ENCODE measurements around the gene CAPZA1.

DNA sequence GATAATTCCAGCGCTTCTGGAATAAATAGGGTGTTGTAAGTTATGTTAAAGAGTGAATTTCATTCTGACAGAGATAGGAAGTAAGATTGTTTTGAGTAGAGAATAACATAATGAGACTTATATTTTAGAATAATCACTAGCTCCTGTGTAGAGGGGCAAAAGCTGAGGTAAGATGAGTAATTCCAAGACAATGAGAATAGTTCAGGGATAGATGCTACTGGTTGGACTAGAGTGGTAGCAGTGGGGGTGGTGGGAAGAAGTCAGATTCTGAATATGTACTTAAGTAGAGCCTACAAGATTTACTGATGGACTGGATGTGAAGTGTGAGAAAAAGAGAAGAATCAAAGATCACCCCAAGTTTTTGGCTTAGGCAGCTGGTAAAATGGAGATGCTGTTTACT lies 31.6 kb downstream of the CAPZA1 start:
- TF ChIP-seq CSDC2 (CRISPR knock-in tag; IDR thresholded peaks at IDR 0.05) (no peak), ZNF565 (CRISPR knock-in tag; conservative IDR thresholded peaks at IDR 0.05; ENCODE audit: low read depth) (no peak), ZC3H10 (CRISPR knock-in tag; IDR thresholded peaks at IDR 0.05) (no peak), ESRRG (CRISPR knock-in tag; IDR thresholded peaks at IDR 0.05) (no peak), TCF4 (CRISPR knock-in tag; IDR thresholded peaks at IDR 0.05; ENCODE audit: borderline replicate concordance) (no peak)
- TF ChIP-seq, protein P1, sequence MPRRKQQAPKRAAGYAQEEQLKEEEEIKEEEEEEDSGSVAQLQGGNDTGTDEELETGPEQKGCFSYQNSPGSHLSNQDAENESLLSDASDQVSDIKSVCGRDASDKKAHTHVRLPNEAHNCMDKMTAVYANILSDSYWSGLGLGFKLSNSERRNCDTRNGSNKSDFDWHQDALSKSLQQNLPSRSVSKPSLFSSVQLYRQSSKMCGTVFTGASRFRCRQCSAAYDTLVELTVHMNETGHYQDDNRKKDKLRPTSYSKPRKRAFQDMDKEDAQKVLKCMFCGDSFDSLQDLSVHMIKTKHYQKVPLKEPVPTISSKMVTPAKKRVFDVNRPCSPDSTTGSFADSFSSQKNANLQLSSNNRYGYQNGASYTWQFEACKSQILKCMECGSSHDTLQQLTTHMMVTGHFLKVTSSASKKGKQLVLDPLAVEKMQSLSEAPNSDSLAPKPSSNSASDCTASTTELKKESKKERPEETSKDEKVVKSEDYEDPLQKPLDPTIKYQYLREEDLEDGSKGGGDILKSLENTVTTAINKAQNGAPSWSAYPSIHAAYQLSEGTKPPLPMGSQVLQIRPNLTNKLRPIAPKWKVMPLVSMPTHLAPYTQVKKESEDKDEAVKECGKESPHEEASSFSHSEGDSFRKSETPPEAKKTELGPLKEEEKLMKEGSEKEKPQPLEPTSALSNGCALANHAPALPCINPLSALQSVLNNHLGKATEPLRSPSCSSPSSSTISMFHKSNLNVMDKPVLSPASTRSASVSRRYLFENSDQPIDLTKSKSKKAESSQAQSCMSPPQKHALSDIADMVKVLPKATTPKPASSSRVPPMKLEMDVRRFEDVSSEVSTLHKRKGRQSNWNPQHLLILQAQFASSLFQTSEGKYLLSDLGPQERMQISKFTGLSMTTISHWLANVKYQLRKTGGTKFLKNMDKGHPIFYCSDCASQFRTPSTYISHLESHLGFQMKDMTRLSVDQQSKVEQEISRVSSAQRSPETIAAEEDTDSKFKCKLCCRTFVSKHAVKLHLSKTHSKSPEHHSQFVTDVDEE (CRISPR knock-in tag; IDR thresholded peaks at IDR 0.05) = no peak
- TF ChIP-seq, protein P2, sequence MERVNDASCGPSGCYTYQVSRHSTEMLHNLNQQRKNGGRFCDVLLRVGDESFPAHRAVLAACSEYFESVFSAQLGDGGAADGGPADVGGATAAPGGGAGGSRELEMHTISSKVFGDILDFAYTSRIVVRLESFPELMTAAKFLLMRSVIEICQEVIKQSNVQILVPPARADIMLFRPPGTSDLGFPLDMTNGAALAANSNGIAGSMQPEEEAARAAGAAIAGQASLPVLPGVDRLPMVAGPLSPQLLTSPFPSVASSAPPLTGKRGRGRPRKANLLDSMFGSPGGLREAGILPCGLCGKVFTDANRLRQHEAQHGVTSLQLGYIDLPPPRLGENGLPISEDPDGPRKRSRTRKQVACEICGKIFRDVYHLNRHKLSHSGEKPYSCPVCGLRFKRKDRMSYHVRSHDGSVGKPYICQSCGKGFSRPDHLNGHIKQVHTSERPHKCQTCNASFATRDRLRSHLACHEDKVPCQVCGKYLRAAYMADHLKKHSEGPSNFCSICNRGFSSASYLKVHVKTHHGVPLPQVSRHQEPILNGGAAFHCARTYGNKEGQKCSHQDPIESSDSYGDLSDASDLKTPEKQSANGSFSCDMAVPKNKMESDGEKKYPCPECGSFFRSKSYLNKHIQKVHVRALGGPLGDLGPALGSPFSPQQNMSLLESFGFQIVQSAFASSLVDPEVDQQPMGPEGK (CRISPR knock-in tag; IDR thresholded peaks at IDR 0.05; ENCODE audit: borderline replicate concordance) = no peak
- TF ChIP-seq, protein P3, sequence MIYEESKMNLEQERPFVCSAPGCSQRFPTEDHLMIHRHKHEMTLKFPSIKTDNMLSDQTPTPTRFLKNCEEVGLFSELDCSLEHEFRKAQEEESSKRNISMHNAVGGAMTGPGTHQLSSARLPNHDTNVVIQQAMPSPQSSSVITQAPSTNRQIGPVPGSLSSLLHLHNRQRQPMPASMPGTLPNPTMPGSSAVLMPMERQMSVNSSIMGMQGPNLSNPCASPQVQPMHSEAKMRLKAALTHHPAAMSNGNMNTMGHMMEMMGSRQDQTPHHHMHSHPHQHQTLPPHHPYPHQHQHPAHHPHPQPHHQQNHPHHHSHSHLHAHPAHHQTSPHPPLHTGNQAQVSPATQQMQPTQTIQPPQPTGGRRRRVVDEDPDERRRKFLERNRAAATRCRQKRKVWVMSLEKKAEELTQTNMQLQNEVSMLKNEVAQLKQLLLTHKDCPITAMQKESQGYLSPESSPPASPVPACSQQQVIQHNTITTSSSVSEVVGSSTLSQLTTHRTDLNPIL (CRISPR knock-in tag; IDR thresholded peaks at IDR 0.05; ENCODE audit: low read depth) = no peak
